ENCODE measurements around the gene FAM98C. TPM values are rescaled to one million over a fixed set of nuclear protein-coding genes. Genes with fewer than 3 reads are reported as not detected.

FAM98C gene
- total RNA-seq, 1 donor from 2014 or later = 11.5 TPM

- no peak for TF ChIP-seq CTCF (IDR thresholded peaks at IDR 0.05; ENCODE audit: borderline replicate concordance)
- Histone ChIP-seq H3K27ac (replicated peaks) (no peak overlapping the region), H3K27me3 (ENCODE audit: low read depth) (peaks cover 86% of the 10 kb centered on the region), H3K36me3 (no peaks in the 10 kb centered on the region), H3K9me3 (replicated peaks) (no peaks in the 10 kb centered on the region), H3K4me1 (peaks cover 14% of the 10 kb centered on the region), H3K4me3 (no peak overlapping the region)
- no peak for DNase-seq
- intact Hi-C loops (cut with micrococcal nuclease) = no loop called here
Measured at GRCh38 chr19:38420935-38421334, 18.0 kb downstream of the FAM98C start.

- H3K27me3 ChIP-seq (ENCODE audit: low read depth) = peaks cover 89% of the 10 kb centered on the region
- peaks cover 17% of the 10 kb centered on the region for H3K4me1 ChIP-seq
- H3K9me3 ChIP-seq (replicated peaks) = no peaks in the 10 kb centered on the region
- H3K4me3 ChIP-seq = no peak overlapping the region
- H3K27ac ChIP-seq (replicated peaks) = no peak overlapping the region
- H3K36me3 ChIP-seq = no peaks in the 10 kb centered on the region
- intact Hi-C loops (cut with micrococcal nuclease) = no loop called here
- TF ChIP-seq CTCF (IDR thresholded peaks at IDR 0.05; ENCODE audit: borderline replicate concordance) = no peak
- DNase-seq = no peak
Measured at GRCh38 chr19:38421856-38422255, 19.0 kb downstream of the FAM98C start.

DNA sequence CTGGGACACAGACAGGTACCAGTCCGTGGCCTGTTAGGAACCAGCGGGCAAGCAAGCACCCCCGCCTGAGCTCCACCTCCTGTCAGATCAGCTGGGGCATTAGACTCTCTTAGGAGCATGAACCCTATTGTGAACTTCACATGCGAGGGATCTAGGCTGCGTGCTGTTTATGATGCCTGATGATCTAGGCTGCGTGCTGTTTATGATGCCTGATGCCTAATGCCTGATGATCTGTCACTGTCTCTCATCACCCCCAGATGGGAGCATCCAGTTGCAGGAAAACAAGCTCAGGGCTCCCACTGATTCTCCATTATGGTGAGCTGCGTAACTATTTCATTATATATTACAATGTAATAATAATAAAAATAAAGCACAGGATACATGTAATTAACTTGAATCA is 19.5 kb downstream of the FAM98C start:
- H3K27me3 ChIP-seq (ENCODE audit: low read depth) = peaks cover 89% of the 10 kb centered on the region

GRCh38 chr19:38424272-38424671 is 21.4 kb downstream of the FAM98C start:
- no peak for DNase-seq
- Histone ChIP-seq H3K36me3 (no peaks in the 10 kb centered on the region), H3K27me3 (ENCODE audit: low read depth) (peaks cover 72% of the 10 kb centered on the region), H3K27ac (replicated peaks) (no peak overlapping the region), H3K4me3 (no peak overlapping the region), H3K4me1 (peaks cover 5% of the 10 kb centered on the region), H3K9me3 (replicated peaks) (no peaks in the 10 kb centered on the region)
- TF ChIP-seq CTCF (IDR thresholded peaks at IDR 0.05; ENCODE audit: borderline replicate concordance) = no peak
- intact Hi-C loops (cut with micrococcal nuclease) = no loop called here

More for the DNA sequence above, 19.5 kb downstream of the FAM98C start:
- no peak for DNase-seq
- no peak for TF ChIP-seq CTCF (IDR thresholded peaks at IDR 0.05; ENCODE audit: borderline replicate concordance)
- intact Hi-C loops (cut with micrococcal nuclease) = no loop called here
- Histone ChIP-seq H3K36me3 (no peaks in the 10 kb centered on the region), H3K27ac (replicated peaks) (no peak overlapping the region), H3K4me1 (peaks cover 16% of the 10 kb centered on the region), H3K9me3 (replicated peaks) (no peaks in the 10 kb centered on the region), H3K4me3 (no peak overlapping the region)

DNA sequence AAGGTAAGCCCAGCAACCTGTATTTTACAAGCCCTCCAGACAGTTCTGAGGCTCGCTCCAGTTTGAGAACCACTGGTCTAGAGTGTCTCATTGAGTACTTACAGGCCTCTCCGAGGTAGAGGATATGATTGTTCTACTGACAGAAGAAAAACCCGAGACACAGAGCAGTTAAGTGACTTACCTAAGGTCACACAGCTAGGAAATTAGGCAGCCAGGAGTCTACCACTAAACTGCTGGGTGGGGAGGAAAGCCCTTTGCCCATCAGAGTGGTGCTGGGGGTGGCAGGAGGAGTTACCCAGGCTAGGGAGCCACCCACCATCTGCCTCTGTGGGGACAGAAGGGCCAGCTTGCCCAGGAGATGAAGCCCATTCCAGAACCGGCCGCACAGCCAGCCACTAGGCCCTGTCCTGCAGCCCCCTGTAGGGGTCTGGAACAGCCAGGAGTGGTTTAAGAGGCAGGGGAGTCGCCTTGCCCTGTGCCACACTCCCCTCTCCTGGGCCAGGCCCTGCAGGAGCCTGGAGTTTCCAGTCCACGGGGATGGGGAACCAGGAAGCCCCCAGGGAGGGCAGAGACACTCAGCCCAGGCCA is 22.4 kb downstream of the FAM98C start:
- Histone ChIP-seq H3K4me1 (peaks cover 5% of the 10 kb centered on the region), H3K36me3 (no peaks in the 10 kb centered on the region), H3K27me3 (ENCODE audit: low read depth) (peaks cover 62% of the 10 kb centered on the region), H3K4me3 (peak overlapping the region; percentile 46), H3K9me3 (replicated peaks) (no peaks in the 10 kb centered on the region), H3K27ac (replicated peaks) (no peak overlapping the region)
- DNase-seq = no peak
- intact Hi-C loops (cut with micrococcal nuclease) = no loop called here
- TF ChIP-seq CTCF (IDR thresholded peaks at IDR 0.05; ENCODE audit: borderline replicate concordance) = no peak
